HG03196 (cell line): Measurements from ENCODE around the gene TRUB2.

Experiments
- ATAC-seq: cut with Tn5 transposase; IDR thresholded peaks from one replicate; pipeline ENCODE4 v1.9.1; 2021; ENCODE audit not compliant: unreplicated experiment

TRUB2 gene

DNA sequence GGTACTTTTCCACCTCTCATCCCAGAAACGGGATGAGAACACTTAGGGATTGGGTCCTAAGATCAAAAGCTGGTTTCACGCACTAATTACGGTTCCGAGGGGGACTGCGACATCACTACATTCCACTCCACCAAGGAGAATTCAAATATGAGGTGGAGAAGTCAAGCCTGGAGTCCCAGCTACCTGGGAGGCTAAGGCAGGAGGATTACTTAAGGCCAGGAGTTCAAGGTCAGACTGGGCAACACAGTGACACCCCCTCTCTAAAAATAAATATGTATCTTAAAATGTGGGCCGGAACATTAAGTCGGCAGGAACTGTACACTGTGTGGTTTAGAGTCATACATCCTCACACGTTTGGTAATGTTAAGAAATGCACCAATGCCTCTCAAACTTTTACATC lies 48.0 kb downstream of the TRUB2 start:
- no peak for ATAC-seq

DNA sequence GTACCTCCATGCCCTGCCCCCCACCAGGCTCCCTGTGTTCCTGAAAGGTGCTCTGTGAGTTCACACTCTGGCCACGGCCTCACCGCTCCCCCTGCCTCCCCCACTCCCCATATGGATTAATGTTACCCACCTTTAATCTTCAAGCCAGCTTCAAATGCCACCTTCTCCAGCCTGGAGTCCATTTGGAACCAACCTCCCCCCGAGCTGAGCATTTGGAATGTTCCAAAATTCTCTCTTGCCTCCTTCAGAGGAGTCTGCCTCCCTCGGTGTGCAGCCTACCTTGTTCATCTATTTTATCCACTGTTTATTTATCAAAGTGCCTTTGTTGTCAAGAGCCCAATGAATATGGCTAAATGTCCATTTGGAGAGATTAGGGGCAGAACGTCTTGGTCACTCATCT lies 50.7 kb downstream of the TRUB2 start:
- no peak for ATAC-seq

DNA sequence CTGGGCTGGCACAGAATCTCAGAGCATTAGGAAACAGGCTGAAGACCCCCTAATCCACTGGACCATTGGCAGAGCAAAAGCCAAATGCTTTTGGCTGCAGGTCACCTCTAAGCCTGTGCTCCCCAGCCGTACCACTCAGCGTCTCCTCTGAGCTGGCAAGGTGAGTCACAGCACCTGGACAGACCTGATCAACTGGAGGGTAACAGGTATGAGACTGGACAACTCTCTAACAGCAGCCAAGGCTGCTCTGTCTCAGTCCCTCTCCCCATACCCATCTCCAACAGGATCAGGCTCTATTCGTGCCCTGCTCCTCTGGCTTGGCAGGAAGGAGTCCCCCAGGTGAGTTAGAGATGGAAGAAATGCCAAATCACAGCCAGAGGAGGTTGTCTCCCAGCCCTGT lies 51.1 kb downstream of the TRUB2 start:
- ATAC-seq = no peak

DNA sequence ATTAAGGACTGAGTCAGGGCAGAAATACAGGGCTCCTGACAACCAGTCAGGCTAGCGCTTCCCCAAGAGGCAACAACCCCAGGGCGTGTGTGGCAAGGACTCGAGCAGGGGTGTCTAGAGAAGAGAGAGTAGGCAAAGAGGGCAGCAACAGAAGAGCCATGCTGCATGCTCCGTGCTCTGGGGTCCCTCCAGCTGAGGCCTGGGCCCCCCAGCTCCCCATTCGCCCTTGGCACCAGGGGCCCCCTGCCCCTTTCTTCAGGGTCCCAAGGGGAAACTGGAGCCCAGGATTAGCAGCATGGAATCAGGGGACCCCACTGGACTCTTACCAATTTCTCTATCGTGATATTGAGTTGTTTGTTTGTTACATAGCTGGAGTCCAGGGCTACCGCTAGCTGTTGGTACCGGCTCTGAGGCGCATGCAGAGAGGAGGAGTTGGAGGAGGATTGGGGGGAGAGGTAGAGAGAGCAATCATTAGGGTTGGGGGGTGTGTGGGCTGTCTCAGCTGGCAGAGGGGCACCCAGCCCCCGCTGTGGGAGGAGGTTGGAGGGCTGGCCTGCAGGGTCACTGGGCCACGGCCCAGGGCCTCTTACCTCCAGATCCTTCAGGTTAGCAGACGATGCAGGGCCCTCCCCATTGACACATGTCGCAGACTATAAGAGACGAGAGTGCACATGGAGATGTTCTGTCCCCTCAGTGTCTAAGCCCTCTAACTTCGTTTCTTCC lies 55.2 kb downstream of the TRUB2 start:
- no peak for ATAC-seq

DNA sequence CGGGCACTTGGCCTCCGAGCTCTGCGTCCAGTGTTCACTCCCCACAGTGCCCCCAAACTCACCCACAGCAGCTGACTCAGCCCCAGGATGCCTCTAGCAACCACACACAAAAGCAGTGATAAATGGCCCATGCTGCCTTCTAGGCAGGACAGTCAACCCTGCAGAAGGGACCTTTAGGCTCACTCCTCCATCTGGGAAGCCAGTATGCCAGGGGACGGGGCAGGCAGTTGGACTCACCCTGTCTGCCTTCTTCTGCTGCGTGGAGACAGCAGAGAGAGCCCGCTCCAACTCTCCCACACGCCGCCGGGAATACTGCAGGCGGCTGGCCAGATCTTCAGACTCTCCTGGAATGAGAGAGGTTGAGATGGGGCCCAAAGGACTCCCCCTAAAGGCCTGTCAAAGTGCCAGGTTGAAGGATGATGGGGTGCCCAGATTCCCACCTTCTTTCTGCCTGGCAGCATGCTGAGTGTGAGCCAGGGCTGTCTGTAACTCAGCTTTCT lies 56.8 kb downstream of the TRUB2 start:
- no peak for ATAC-seq

DNA sequence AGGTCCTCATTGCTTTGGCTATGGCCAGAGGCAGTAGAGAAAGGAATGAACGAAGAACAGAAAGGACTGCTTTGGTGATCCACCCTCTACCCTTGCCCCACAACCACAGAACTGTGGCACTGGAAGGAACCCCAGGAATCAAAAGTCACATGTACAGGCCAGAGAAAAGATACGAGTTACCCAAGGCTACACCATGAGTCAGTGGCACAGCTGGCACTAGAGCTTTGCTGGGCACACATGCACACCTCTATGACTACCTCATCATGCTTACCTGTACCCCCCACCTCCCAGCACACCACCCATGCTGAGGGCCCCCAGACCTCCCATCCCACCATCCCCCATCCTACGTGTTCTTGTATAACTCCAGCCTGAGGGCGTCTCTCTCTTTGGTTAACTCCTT lies 59.6 kb downstream of the TRUB2 start:
- no peak for ATAC-seq

DNA sequence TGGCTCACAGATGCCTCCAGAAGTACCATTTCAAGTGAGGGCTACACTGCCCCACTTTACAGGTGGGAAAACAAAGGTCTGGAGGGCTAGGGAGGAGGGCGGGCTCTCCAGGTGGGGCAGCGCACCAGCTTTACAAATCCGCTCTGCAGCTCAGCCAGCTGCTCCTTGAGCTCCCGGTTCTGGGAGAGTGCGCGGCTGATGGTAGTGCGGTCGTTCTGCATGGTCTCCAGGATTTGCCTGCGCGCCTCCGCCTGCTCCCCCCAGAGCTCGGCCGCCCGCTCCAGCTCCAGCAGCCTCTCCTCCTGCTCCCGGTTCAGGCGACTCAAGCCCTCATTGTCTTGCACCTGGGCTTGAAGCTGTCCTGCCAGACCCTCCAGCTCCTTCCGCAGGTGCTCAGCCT lies 61.9 kb downstream of the TRUB2 start:
- ATAC-seq = no peak

DNA sequence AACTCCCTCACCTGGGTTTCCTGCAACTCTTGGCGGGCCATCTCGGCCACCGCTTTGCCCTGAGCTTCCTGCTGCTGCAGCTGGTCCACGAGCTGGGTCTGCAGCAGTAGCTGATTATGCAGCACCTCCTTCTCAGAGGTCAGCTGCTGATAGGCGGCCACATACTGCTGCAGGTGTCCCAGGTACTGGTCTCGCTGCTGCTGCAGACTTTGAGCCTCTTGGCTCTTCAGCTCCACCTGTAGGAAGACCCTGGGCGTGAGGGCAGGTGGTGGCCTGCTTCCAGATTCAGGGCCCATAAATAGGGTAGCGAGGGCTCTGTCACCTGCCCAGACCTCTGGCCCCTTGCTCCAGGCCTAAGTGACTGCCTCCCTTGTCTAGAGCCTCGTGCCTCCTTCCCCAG lies 63.1 kb downstream of the TRUB2 start:
- no peak for ATAC-seq

DNA sequence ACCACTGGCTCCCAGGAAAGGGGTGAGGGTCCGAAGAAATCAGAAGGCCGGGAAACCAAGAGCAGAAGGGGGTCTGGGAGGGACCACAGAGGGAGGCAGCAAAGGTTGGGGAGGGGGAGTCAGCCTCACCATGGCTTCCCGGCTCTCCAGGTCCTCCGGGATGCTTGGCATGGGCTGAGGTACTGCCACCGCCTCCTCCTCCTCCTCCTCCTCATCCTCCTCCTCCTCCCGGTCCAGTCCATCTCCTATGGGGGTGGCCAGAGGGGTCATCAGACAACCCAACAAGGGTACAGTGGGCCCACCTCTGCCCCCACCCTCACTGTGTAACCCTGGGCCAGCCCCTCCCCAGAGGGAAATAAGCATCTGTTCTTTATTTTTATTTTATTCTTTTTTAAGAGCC lies 63.9 kb downstream of the TRUB2 start:
- no peak for ATAC-seq

DNA sequence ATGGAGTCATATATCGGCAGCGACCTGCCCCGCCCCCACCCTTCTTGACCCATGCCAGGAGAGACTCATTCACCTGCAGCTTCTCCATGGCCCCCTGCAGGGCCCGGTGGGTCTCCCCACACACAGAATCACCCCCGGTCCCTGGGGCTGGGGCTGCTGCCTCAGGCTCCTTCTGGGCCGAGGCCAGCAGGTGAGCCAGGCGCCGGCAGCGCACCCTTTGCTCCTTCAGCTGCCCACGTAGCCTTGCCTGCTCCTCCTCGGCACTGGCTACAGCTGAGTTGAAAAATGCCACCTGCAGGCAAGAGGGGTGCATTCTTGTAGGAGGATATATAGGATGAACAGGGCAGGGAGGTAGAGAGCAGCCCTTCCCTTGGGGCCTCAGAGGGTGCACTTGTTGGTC lies 64.3 kb downstream of the TRUB2 start:
- ATAC-seq = no peak

DNA sequence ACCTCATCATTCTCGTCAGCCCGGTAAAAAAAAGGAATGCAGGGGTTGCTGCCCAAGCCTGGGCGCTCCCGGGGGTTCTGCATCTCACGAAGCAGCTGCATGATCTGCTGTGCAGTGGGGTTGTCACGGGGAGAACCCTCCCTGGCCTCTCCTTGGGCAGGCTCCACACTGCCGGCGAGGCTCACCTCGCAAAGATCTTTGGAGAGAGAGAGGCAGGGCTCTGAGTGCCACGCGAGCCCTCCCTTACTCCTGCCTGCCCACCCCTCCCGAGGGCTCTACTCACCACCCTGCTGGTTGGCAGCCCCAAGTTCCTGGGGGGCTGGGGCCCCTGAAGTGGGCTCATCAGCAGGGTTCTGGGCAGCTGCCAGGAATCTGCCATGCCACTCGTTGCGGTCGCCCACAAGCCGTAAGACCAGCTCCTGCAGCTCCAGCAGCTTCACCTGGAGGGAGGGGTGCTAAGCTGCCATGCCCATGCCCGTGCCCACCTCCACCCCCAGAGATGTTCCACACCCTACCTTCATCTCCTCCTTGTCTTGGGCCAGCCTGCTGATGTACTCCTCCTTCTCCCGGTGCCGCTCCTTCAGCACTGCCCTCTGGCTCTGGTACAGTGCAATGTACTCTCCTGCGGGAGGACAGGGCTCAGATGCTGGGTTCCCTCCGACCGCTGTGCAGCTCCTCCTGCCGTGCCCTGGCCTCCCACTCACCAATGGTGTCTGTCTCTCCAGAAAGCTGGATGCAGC lies 65.0 kb downstream of the TRUB2 start:
- no peak for ATAC-seq
